HepG2 (cell line): ENCODE measurements around the gene SLA2. TPM values are rescaled to one million over a fixed set of nuclear protein-coding genes. Genes with fewer than 3 reads are reported as not detected.

Source experiments
- CEBPG ChIP-seq: IDR thresholded peaks from 2 replicates; pipeline ENCODE4 v1.6.1; 2016
- GLI4 ChIP-seq: sonication (generic); formaldehyde crosslinking; IDR thresholded peaks from 2 replicates; pipeline ENCODE4 v1.5.1; 2020; ENCODE audit warnings: missing genetic modification reagents, mild to moderate bottlenecking, moderate library complexity, borderline replicate concordance
- HNRNPUL1 ChIP-seq: fragments of 200-400 bp; formaldehyde crosslinking; IDR thresholded peaks from 2 replicates; pipeline ENCODE4 v1.6.1; 2017; ENCODE audit warnings: low read depth, mild to moderate bottlenecking, low read length, moderate library complexity
- NCOR1 ChIP-seq: fragments of 200-600 bp; sonication (generic); IDR thresholded peaks from 2 replicates; pipeline ENCODE4 v1.7.0; 2017; ENCODE audit warnings: antibody characterized with exemption, low read length, borderline replicate concordance
- NFYB ChIP-seq: sonication (generic); formaldehyde crosslinking; IDR thresholded peaks from 2 replicates; pipeline ENCODE4 v1.4.0; 2020; ENCODE audit warnings: missing genetic modification reagents
- NR3C1 ChIP-seq: sonication (generic); formaldehyde crosslinking; IDR thresholded peaks from 2 replicates; pipeline ENCODE4 v1.4.0; 2020; ENCODE audit warnings: missing genetic modification reagents
- SIN3B ChIP-seq: fragments of 150-350 bp; IDR thresholded peaks from 2 replicates; pipeline ENCODE4 v1.6.1; 2014; ENCODE audit warnings: low read length
- SRSF9 ChIP-seq: fragments of 200-400 bp; formaldehyde crosslinking; IDR thresholded peaks from 2 replicates; pipeline ENCODE4 v1.6.1; 2018; ENCODE audit warnings: borderline replicate concordance, mild to moderate bottlenecking, low read depth, low read length; ENCODE audit not compliant: insufficient read depth, poor library complexity, severe bottlenecking
- TOE1 ChIP-seq: sonication (generic); formaldehyde crosslinking; IDR thresholded peaks from 2 replicates; pipeline ENCODE4 v1.4.0; 2020; ENCODE audit warnings: mild to moderate bottlenecking, missing genetic modification reagents
- ZNF20 ChIP-seq: sonication (generic); formaldehyde crosslinking; IDR thresholded peaks from 2 replicates; pipeline ENCODE4 v1.4.0; 2020; ENCODE audit warnings: mild to moderate bottlenecking, moderate library complexity, missing genetic modification reagents
- polyA plus RNA-seq, 8 experiments: library from polyadenylated mRNA; depleted of rRNA in 3 of 8; stranded (reverse) in 7 of 8; unstranded in 1 of 8; fragments of >200 nt; fragmentation: Illumina TruSeq in 4 of 8; extraction: Trizol in 4 of 8; gene quantifications; 2 replicates each; pipeline versions ENCODE4 v1.2.1 to v1.2.3, GENCODE V29; 2011 to 2016; ENCODE audit warnings: low read depth in 4 of 8, missing spikeins in 1 of 8, mixed read lengths in 1 of 8; ENCODE audit not compliant: insufficient read depth in 1 of 8
- total RNA-seq, 5 experiments: library from RNA; depleted of rRNA; stranded (reverse); fragments of >200 nt; fragmentation: Illumina TruSeq; extraction: Trizol; gene quantifications; 2 replicates each; pipeline ENCODE4 v1.2.3, GENCODE V29; 2016; ENCODE audit warnings: low read depth in 1 of 5
- TF ChIP-seq, protein P1 (sequence below): sonication (generic); formaldehyde crosslinking; IDR thresholded peaks from 2 replicates; pipeline ENCODE4 v1.4.0; 2020; ENCODE audit warnings: missing genetic modification reagents
- TF ChIP-seq, protein P2 (sequence below): sonication (generic); formaldehyde crosslinking; IDR thresholded peaks from 2 replicates; pipeline ENCODE4 v1.5.0; 2020; ENCODE audit warnings: mild to moderate bottlenecking, missing genetic modification reagents, borderline replicate concordance
- TF ChIP-seq, protein P3 (sequence below): sonication (generic); formaldehyde crosslinking; IDR thresholded peaks from 2 replicates; pipeline ENCODE4 v1.8.1; 2023; ENCODE audit warnings: missing genetic modification reagents, mild to moderate bottlenecking, borderline replicate concordance
- TF ChIP-seq, protein P4 (sequence below): sonication (generic); formaldehyde crosslinking; conservative IDR thresholded peaks from 2 replicates; pipeline ENCODE4 v1.4.0; 2020; ENCODE audit warnings: missing genetic modification reagents
- TF ChIP-seq, protein P5 (sequence below): sonication (generic); formaldehyde crosslinking; IDR thresholded peaks from 2 replicates; pipeline ENCODE4 v1.5.0; 2020; ENCODE audit warnings: missing genetic modification reagents
- TF ChIP-seq, protein P6 (sequence below): sonication (generic); formaldehyde crosslinking; IDR thresholded peaks from 2 replicates; pipeline ENCODE4 v1.5.0; 2020; ENCODE audit warnings: mild to moderate bottlenecking, missing genetic modification reagents

The SLA2 gene
- total and polyA plus RNA-seq, 2 of the 13 experiments (the other 11 are each of a cell fraction or from before 2014, with no cell fraction given): 1.6 to 3.6 TPM

DNA sequence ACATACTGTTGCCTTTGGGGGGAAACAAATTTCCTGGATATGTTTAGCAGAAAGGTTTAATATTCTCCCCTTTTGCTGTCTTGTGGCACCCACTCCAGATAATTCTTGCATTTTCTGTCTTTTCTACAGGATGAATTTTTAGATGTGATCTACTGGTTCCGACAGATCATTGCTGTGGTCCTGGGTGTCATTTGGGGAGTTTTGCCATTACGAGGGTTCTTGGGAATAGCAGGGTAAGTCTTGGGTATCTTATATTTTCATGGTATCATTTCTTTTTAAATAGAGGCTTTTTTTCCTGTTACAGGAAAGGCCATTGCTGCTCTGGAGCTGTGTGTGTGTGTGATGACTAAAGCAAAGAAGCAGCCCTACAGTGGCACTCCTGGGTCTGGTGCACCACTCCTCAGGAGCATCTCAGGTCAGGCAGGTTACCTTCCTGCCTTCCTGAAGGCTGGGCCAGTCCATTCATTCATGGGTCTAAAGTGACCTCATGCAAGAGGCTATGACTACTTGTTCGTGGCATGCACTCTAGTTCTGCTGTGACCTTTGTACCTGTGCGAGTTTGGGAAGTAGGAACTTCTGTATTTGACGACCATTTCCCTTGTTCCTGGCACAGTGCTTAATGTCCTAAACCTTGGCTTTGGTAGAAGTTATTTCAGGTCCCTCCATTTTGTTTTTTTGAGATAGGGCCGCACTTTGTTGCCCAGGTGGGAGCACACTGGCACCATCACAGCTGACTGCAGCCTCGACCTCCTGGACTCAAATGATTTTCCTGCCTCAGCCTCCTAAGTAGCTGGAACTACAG, 38.2 kb downstream of the SLA2 start (continued):
- TF ChIP-seq NR3C1: no peak
- peak; percentile 80; the same call in 1 of the 2 replicates for TF ChIP-seq NCOR1
- no peak for TF ChIP-seq HNRNPUL1
- TF ChIP-seq, protein P1, sequence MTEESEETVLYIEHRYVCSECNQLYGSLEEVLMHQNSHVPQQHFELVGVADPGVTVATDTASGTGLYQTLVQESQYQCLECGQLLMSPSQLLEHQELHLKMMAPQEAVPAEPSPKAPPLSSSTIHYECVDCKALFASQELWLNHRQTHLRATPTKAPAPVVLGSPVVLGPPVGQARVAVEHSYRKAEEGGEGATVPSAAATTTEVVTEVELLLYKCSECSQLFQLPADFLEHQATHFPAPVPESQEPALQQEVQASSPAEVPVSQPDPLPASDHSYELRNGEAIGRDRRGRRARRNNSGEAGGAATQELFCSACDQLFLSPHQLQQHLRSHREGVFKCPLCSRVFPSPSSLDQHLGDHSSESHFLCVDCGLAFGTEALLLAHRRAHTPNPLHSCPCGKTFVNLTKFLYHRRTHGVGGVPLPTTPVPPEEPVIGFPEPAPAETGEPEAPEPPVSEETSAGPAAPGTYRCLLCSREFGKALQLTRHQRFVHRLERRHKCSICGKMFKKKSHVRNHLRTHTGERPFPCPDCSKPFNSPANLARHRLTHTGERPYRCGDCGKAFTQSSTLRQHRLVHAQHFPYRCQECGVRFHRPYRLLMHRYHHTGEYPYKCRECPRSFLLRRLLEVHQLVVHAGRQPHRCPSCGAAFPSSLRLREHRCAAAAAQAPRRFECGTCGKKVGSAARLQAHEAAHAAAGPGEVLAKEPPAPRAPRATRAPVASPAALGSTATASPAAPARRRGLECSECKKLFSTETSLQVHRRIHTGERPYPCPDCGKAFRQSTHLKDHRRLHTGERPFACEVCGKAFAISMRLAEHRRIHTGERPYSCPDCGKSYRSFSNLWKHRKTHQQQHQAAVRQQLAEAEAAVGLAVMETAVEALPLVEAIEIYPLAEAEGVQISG (CRISPR knock-in tag): no peak; the same call in 1 of the 2 replicates
- TF ChIP-seq, protein P2, sequence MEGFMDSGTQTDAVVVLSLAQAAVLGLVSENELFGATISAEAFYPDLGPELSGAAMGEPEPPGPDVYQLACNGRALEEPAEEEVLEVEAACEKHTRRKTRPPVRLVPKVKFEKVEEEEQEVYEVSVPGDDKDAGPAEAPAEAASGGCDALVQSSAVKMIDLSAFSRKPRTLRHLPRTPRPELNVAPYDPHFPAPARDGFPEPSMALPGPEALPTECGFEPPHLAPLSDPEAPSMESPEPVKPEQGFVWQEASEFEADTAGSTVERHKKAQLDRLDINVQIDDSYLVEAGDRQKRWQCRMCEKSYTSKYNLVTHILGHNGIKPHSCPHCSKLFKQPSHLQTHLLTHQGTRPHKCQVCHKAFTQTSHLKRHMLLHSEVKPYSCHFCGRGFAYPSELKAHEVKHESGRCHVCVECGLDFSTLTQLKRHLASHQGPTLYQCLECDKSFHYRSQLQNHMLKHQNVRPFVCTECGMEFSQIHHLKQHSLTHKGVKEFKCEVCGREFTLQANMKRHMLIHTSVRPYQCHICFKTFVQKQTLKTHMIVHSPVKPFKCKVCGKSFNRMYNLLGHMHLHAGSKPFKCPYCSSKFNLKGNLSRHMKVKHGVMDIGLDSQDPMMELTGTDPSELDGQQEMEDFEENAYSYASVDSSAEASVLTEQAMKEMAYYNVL (CRISPR knock-in tag): no peak; the same call in 1 of the 2 replicates
- no peak for TF ChIP-seq SRSF9
- TF ChIP-seq TOE1: no peak
- TF ChIP-seq, protein P3, sequence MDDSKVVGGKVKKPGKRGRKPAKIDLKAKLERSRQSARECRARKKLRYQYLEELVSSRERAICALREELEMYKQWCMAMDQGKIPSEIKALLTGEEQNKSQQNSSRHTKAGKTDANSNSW (CRISPR knock-in tag): no peak
- TF ChIP-seq SIN3B: no peak
- TF ChIP-seq ZNF20 (CRISPR knock-in tag): no peak
- peak; percentile 40; the same call in 1 of the 2 replicates for TF ChIP-seq CEBPG (CRISPR knock-in tag)
- TF ChIP-seq, protein P4, sequence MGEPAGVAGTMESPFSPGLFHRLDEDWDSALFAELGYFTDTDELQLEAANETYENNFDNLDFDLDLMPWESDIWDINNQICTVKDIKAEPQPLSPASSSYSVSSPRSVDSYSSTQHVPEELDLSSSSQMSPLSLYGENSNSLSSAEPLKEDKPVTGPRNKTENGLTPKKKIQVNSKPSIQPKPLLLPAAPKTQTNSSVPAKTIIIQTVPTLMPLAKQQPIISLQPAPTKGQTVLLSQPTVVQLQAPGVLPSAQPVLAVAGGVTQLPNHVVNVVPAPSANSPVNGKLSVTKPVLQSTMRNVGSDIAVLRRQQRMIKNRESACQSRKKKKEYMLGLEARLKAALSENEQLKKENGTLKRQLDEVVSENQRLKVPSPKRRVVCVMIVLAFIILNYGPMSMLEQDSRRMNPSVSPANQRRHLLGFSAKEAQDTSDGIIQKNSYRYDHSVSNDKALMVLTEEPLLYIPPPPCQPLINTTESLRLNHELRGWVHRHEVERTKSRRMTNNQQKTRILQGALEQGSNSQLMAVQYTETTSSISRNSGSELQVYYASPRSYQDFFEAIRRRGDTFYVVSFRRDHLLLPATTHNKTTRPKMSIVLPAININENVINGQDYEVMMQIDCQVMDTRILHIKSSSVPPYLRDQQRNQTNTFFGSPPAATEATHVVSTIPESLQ (CRISPR knock-in tag): no peak
- peak; percentile 6; the same call in 1 of the 2 replicates for TF ChIP-seq NFYB (CRISPR knock-in tag)
- TF ChIP-seq, protein P5, sequence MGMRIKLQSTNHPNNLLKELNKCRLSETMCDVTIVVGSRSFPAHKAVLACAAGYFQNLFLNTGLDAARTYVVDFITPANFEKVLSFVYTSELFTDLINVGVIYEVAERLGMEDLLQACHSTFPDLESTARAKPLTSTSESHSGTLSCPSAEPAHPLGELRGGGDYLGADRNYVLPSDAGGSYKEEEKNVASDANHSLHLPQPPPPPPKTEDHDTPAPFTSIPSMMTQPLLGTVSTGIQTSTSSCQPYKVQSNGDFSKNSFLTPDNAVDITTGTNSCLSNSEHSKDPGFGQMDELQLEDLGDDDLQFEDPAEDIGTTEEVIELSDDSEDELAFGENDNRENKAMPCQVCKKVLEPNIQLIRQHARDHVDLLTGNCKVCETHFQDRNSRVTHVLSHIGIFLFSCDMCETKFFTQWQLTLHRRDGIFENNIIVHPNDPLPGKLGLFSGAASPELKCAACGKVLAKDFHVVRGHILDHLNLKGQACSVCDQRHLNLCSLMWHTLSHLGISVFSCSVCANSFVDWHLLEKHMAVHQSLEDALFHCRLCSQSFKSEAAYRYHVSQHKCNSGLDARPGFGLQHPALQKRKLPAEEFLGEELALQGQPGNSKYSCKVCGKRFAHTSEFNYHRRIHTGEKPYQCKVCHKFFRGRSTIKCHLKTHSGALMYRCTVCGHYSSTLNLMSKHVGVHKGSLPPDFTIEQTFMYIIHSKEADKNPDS (CRISPR knock-in tag): no peak
- no peak for TF ChIP-seq GLI4 (CRISPR knock-in tag)
- TF ChIP-seq, protein P6, sequence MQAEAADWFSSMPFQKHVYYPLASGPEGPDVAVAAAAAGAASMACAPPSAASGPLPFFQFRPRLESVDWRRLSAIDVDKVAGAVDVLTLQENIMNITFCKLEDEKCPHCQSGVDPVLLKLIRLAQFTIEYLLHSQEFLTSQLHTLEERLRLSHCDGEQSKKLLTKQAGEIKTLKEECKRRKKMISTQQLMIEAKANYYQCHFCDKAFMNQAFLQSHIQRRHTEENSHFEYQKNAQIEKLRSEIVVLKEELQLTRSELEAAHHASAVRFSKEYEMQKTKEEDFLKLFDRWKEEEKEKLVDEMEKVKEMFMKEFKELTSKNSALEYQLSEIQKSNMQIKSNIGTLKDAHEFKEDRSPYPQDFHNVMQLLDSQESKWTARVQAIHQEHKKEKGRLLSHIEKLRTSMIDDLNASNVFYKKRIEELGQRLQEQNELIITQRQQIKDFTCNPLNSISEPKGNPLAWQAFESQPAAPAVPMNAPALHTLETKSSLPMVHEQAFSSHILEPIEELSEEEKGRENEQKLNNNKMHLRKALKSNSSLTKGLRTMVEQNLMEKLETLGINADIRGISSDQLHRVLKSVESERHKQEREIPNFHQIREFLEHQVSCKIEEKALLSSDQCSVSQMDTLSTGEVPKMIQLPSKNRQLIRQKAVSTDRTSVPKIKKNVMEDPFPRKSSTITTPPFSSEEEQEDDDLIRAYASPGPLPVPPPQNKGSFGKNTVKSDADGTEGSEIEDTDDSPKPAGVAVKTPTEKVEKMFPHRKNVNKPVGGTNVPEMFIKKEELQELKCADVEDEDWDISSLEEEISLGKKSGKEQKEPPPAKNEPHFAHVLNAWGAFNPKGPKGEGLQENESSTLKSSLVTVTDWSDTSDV: no peak; the same call in 1 of the 2 replicates
